Measurements from ENCODE around the gene CYB561.

The CYB561 gene

DNA sequence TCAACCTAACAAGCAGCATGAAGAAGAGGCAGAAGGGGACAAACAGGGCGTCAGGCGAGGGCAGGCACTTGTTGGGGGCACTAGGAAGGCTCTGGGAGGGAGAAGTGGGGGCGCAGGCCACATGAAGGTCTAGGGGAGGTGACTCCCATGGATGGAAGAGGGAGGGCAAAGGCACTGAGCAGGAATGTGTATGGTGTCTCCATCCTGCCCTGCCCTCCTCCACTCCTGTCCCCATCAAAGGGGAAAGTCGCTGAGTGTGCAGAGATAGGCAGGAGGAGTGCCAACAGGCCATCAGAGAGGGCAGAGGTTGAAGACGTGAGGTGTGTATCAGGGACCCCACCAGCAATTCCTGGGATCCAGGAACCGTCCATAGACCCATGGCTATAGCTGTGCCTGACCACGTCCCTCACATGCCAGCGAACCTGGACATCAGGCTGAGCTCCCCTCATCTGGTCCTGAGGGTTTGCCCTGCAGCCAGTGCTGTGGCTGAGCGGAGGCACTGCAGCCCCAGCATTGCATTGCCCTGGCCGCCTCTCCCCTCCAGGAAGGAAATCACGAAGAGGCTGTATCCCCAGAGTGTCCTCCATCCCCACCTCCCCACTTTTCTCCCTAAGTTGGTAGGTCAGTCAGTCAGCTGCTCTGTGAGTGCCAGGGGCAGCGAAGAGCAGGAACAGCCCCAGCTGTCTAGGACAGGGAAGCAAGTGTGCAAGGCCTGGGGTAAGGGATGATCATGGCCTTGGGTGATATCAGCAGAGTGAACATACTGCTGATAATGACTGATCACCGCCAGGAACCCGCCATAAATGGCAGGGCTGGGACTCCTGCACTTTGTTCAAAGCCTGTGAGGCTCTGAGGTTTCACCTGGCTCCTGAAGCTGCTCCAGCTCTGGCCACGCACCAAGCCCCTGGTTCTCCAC, 6.2 kb upstream of the CYB561 start:
- no peak for DNase-seq

- DNase-seq: no peak
Measured at GRCh38 chr17:63451150-63451549, 5.0 kb upstream of the CYB561 start.

GRCh38 chr17:63450551-63450950, 4.4 kb upstream of the CYB561 start:
- DNase-seq: no peak

- DNase-seq: no peak
Measured at GRCh38 chr17:63448655-63449054, 2.5 kb upstream of the CYB561 start.

DNA sequence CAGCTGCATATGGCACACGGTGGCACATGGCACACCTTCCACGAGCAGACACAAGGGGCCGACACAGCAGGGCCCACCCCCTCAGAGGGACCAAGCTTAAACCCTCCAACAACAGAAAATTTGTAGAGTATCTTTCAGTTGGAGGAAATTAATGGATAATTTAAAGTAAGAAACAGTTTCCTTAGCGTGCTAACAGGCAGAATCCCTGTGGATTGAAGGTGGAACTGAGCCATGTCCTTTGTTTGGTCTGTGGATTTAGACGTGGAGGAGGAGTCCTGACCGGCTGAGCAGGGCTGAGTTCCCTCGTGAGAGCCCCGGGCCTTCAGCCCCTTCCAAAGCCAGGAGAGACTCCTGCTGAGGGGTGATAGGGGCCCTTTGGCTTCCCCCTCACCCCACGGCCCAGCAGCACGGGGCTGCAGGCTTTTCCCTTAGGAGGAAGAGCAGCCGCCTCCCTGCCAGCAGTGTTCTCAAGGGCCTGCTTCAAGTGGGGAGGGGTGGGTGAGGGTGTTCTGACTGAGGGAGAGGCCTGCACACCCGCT, 1.4 kb upstream of the CYB561 start:
- no peak for DNase-seq

DNA sequence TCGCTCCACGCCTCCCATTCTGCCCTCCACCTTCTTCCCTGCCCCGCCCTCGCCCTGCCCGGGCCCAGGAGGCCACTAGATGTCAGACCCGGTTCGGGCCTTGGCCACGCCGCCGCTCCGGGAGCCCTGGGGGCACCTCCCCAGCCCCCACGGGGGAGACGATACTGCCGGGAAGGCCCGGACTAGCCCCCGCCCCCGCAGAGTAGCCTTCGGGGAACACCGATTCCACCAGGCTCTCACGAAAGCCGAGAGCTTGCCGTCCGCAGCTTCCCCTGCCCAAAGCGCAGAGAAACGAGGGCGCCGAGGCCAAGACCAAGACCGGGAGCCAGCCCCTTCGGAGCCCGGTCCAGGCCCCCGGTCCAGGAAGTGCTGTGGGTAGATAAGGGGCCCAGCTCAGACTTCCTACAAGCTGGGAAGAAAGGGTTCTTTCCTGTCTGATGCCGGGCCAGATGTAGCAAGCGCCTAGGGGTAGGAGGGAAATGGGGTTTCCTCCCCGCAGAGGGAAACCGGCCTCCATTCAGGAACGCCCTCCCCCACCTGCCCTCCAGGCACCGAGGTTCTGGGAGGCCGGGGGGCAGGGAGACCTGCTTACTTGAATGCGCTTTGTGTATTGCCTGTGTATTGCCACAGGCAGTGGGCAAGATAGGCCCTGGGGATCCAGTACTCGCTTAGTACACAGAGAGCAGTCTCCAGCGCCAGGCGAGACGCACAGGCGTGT, 806 bp upstream of the CYB561 start:
- DNase-seq: peak in 14 of 56 donors; percentile 12 to 50 (median 24)

DNA sequence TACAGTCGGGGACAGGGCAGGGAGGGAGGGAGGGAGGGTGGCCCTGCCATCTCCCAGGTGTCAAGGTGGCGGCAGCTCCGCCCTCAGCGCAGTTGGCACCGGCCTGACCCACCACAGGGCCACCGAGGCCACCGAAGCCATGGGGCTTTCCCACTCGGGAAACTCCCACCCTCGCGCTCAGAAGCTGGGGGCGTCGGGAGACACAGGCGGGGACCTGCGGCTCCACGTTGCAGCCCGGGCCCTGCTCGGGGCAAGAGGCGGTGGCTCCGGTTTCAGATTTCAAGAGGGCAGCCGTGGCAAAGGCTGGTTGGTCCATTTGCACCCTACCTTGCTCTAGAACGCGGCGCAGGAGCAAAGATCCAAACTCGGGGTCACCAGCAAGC, 544 bp downstream of the CYB561 start:
- DNase-seq: peak in 1 of 56 donors; percentile 16

DNA sequence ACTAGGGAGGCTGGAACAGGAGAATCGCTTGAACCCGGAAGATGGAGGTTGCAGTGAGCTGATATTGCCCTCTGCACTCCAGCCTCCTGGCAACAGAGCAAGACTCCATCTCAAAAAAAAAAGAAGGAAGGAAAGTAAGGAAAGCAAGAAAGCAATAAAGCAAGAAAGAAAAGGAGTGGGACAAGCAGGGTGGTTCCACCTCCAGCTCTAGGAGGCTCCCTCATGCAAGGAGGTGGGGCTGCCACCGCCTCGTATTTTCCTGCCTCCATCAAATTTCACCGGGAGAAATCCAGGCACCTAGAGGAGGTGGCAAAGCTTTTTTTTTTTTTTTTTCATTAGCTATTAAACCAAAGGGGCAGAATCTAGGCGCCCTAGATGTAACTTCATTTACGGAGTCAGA, 1.0 kb downstream of the CYB561 start:
- peak in 6 of 56 donors; percentile 15 to 31 (median 18) for DNase-seq

DNA sequence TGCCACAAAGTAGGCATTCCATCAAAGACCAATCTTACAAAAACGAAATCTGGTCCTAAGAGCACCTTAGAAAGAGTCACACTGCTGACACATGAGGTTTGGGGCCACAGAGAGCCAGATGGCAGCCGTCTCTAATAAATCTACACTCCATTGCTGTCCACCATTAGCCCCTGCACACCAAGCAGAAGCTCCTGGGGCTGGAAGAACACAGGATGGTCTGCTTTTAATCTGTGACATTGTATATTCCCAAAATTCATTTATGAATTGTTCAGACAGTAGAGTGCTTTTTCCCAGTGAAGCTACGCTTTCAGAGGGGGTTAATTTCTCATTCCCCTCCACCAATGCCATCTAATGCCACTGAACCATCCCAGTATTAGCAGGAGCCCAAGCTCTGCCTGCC, 1.6 kb downstream of the CYB561 start:
- DNase-seq: no peak

GRCh38 chr17:63443053-63443452, 3.1 kb downstream of the CYB561 start:
- DNase-seq: no peak

GRCh38 chr17:63442549-63443035, 3.5 kb downstream of the CYB561 start:
- no peak for DNase-seq

- DNase-seq: no peak
Measured at GRCh38 chr17:63442074-63442473, 4.0 kb downstream of the CYB561 start.

GRCh38 chr17:63441654-63442053, 4.5 kb downstream of the CYB561 start:
- DNase-seq: no peak

- DNase-seq: no peak
Measured at GRCh38 chr17:63440770-63441335, 5.3 kb downstream of the CYB561 start.

DNA sequence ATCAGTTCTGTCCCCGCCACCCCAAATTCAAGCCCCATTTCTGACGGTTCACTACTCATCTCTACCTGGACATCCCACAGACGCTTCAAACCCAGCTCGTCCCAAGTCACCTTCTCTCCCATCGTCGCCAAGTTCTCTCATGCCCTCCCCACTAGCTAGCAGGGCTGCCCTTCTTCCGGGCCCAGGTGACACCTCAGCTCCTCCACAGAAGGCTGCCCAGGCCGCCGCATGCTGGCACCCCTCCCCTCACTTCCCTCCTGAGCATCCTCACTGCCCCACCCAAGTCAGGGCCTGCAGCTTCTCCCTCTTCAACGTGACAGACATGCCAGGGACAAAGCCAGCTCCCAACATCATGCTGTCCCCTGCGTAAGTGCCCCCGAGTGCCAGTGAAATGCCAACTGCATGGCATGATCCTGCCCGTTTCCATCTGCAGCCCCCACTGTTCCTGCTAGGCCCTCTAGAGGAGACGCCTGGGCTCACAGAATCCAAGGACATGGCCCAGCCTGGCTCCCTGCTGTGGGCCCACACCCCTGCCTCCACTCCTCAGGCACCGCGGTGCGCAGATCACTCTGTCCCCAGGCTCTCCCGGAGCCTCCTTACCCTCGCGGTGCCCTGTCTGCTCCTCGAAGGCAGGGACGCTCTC, 5.9 kb downstream of the CYB561 start:
- no peak for DNase-seq

DNA sequence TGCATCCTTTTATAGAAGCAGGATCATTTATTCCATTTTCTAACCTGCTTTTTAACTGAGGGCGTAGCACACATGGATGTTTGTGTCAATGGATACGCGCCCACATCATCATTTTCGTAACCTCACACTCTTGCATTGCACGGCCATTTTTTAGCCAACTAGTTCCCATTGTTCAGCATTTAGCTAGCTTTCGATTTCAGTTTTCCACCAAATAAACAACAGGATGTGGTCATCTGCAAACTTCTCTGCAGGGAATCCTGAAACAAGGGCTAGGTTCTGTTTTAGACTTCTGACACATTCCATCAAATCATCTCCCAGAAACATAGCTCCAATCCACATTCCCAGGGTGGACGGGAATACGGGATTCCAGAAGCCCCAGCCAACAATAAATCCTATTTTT, 6.4 kb downstream of the CYB561 start:
- DNase-seq: no peak

DNA sequence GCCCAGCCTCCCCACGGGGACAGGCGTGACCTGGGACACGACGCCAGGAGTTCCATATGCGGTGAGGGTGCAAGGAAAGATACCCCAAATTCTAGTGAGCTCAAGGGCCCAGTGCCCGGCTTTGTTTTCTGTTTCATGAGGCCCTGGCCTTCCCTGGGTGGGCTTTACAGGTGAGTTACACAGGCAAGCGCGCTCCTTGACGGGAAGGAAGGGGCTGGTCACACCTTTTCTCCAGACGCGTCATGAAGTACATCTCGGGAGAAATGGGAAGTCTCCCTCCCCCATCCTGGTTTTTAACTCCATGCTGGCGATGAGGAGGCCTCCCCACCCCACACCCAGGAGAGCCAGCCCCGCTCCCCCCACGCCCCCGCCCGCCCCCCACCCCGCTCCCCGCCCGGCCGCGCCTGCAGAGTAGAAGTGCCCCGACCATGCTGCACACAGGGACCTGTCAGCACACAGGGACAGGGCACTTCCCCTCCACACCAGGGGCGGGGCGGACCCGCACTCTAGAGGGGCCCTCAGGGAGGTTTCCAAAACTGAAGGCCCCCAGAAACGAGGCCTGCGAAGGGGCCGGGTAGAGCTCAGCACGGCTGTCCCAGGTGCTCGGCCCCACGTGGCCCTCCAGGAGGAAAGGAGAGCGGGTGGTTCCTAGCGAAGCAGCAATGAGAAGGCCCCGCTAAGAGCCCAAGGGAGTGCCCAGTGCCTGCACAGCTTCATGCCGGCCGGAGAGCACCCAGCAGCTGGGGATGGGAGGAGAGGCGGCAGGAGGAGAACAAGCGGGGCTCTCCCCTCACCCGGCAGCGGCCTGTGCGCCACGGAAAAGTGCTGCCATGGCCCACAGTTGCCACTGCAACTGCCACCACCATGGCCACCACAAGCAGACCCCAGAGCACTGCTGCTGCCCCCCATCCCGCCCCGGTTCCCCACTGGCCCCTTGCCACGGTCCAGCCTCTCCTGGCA, 7.7 kb downstream of the CYB561 start:
- no peak for DNase-seq

DNA sequence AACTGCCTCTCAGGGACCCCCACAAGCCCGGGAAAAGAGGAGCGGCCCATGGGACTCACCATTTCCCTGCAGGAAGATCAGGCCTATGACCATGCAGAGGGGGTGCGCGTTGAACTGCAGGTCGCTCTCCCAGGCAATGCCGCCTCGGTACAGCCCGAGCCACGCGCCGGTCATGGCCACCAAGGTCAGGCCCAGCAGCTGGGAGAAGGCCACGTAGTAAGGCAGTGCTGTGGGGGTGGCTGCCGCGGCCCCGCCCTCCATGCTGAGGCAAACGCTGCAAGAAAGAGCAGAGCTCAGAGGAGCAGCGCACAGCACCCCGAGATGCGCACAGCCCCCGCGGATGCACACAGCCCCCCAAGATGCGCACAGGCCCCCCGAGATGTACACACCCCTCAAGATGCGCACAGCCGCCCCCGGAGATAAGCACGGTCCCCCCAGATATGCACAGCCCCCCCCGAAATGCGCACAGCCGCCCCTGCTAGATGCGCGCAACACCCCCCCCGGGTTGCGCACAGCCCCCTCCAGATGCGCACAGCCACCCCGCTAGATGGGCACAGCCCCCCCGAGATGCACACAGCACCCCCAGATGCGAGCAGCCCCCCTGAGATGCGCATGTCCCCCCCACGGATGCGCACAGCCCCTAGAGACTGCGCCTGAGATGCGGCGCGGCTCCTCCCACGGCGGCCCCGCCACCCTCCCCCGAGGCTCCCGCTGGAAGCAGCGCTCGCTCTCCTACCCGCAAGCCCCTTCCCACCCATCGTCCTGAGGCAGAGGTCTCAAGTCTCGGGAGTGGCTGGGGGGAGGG, 8.6 kb downstream of the CYB561 start:
- peak in 12 of 56 donors; percentile 12 to 70 (median 36) for DNase-seq

DNA sequence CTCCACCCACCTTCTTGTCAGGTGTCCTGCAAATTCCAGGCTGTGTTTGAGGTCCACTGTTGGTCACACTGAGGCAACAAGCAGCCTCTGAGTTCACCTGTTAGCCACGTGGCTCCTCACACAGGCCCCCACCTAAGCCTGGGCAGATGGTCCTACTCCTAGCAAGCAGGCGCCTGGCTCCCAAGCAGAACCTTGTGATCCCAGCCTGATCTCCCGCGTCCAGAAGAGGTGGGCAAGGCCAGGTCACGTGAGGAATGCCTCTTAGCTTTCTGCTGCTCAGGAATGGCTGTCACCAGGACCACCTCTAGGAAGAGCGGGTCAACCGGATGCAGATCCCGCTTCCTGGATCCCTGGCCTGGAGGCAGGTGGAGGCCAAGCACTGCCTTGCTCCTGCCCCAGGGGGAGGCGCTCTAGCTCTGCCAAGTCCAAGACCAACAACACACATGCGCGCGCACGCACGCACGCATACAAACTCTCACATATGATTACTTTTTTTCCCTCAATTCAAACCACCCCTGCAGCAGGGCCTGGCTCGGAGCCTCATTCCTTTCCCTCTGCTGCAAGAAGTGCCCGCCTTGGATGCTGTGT, 9.5 kb downstream of the CYB561 start:
- peak in 1 of 56 donors; percentile 16 for DNase-seq

Measured in nucleus accumbens (tissue), 56 donors.